SK-N-SH (cell line): ENCODE measurements around the gene PCED1A. TPM values are rescaled to one million over a fixed set of nuclear protein-coding genes. Genes with fewer than 3 reads are reported as not detected.
A peak's percentile ranks its signal among the peaks of the same experiment; 100 is the strongest.
"Not testable (repeated sequence)": the region's sequence is repeated elsewhere in the genome, so short reads cannot be mapped to it uniquely, and the experiment has no call there.

Source experiments
- CTCF ChIA-PET: fragments of 300-600, 350-600 bp; formaldehyde crosslinking; extraction: SDS; loops from one replicate; lab custom pipeline; 2021; lab: Yijun Ruan, JAX
- POLR2A ChIA-PET: fragments of 350-600 bp; sonication (Branson Sonifier 250); formaldehyde crosslinking; extraction: SDS; loops from one replicate; lab custom pipeline; 2020; ENCODE audit warnings: antibody characterized with exemption, inconsistent platforms; lab: Yijun Ruan, JAX
- DNase-seq: peaks from one replicate; pipeline ENCODE4 v3.0.0; 2012
- H2AFZ ChIP-seq: fragments of 200-600 bp; sonication (generic); 2 replicates; pipeline ENCODE4 v1.8.1; 2016; ENCODE audit warnings: antibody characterized with exemption, mild to moderate bottlenecking, low read depth
- H3F3A ChIP-seq: fragments of 200-600 bp; sonication (generic); replicated peaks from 2 replicates; pipeline ENCODE3; 2016; ENCODE audit warnings: antibody characterized with exemption, mild to moderate bottlenecking; ENCODE audit not compliant: insufficient read depth
- H3K27ac ChIP-seq, 2 experiments: fragments of 200-500 bp in 1 of 2; fragments of 200-600 bp in 1 of 2; sonication (Bioruptor generic) in 1 of 2; sonication (generic), shearing (Covaris generic) in 1 of 2; 2 replicates each; pipeline versions ENCODE4 v1.5.1 to v1.6.1; 2014 to 2016; ENCODE audit warnings: low read depth in 2 of 2, inconsistent platforms in 1 of 2, low read length in 1 of 2, mild to moderate bottlenecking in 1 of 2, mixed read lengths in 1 of 2
- H3K27me3 ChIP-seq: fragments of 200-600 bp; sonication (generic), shearing (Covaris generic); 2 replicates; pipeline ENCODE4 v1.6.1; 2016; ENCODE audit warnings: mixed run types; ENCODE audit not compliant: insufficient read depth
- H3K36me3 ChIP-seq, 2 experiments: fragments of 200-500 bp in 1 of 2; fragments of 200-600 bp in 1 of 2; sonication (Bioruptor generic) in 1 of 2; sonication (generic) in 1 of 2; replicated peaks in 1 of 2; 2 replicates each; pipeline versions ENCODE3 to v1.5.1; 2014 to 2016; ENCODE audit warnings: low read length in 1 of 2, mild to moderate bottlenecking in 1 of 2; ENCODE audit not compliant: insufficient read depth in 2 of 2, control insufficient read depth in 1 of 2
- H3K4me1 ChIP-seq, 2 experiments: fragments of 200-500 bp in 1 of 2; fragments of 200-600 bp in 1 of 2; sonication (Bioruptor generic) in 1 of 2; sonication (generic), shearing (Covaris generic) in 1 of 2; 2 replicates each; pipeline versions ENCODE4 v1.5.1 to v1.6.1; 2014 to 2016; ENCODE audit warnings: low read depth in 1 of 2, low read length in 1 of 2, mixed run types in 1 of 2; ENCODE audit not compliant: insufficient read depth in 2 of 2, control insufficient read depth in 1 of 2
- H3K4me2 ChIP-seq: fragments of 200-600 bp; sonication (generic), shearing (Covaris generic); 2 replicates; pipeline ENCODE4 v1.6.1; 2017; ENCODE audit warnings: mixed run types
- H3K4me3 ChIP-seq, 2 experiments: fragments of 200-500 bp in 1 of 2; fragments of 200-600 bp in 1 of 2; sonication (Bioruptor generic) in 1 of 2; sonication (generic), shearing (Covaris generic) in 1 of 2; 2 replicates each; pipeline versions ENCODE4 v1.5.1 to v1.8.1; 2014 to 2016; ENCODE audit warnings: low read depth in 2 of 2, inconsistent platforms in 1 of 2, low read length in 1 of 2, mild to moderate bottlenecking in 1 of 2, mixed read lengths in 1 of 2, moderate library complexity in 1 of 2
- H3K79me2 ChIP-seq: fragments of 200-600 bp; sonication (generic); 2 replicates; pipeline ENCODE4 v1.8.1; 2017; ENCODE audit warnings: mild to moderate bottlenecking; ENCODE audit not compliant: insufficient read depth
- H3K9ac ChIP-seq: fragments of 200-600 bp; sonication (generic); 2 replicates; pipeline ENCODE4 v1.6.1; 2017; ENCODE audit warnings: mixed run types
- H3K9me2 ChIP-seq: fragments of 200-600 bp; sonication (generic); 2 replicates; pipeline ENCODE4 v1.6.1; 2017; ENCODE audit warnings: mixed run types
- H3K9me3 ChIP-seq: fragments of 200-600 bp; sonication (generic); 2 replicates; pipeline ENCODE4 v1.6.1; 2017; ENCODE audit warnings: mixed run types, mild to moderate bottlenecking, moderate library complexity
- H4K20me1 ChIP-seq: fragments of 200-600 bp; sonication (generic); 2 replicates; pipeline ENCODE4 v1.6.1; 2017; ENCODE audit warnings: mild to moderate bottlenecking, mixed run types; ENCODE audit not compliant: insufficient read depth
- ELF1 ChIP-seq: IDR thresholded peaks from 2 replicates; pipeline ENCODE4 v1.4.0; 2012
- EZH2phosphoT487 ChIP-seq: fragments of 200-600 bp; sonication (generic); IDR thresholded peaks from 2 replicates; pipeline ENCODE4 v1.6.1; 2017; ENCODE audit warnings: low read depth, mixed run types, mild to moderate bottlenecking, antibody characterized with exemption, moderate library complexity, borderline replicate concordance
- FOSL2 ChIP-seq: IDR thresholded peaks from 2 replicates; pipeline ENCODE4 v1.4.0; 2012; ENCODE audit warnings: low read depth, mild to moderate bottlenecking, moderate library complexity, borderline replicate concordance
- GABPA ChIP-seq: IDR thresholded peaks from 2 replicates; pipeline ENCODE4 v1.4.0; 2012; ENCODE audit warnings: low read depth, mild to moderate bottlenecking
- GATA2 ChIP-seq: sonication (generic); formaldehyde crosslinking; IDR thresholded peaks from 2 replicates; pipeline ENCODE4 v1.5.0; 2020; ENCODE audit warnings: mild to moderate bottlenecking, missing genetic modification reagents
- IRF3 ChIP-seq: fragments of 150-350 bp; IDR thresholded peaks from 2 replicates; pipeline ENCODE4 v1.6.1; 2016; ENCODE audit warnings: mild to moderate bottlenecking, low read depth, low read length
- JUND ChIP-seq: IDR thresholded peaks from 2 replicates; pipeline ENCODE4 v1.4.0; 2012
- MAX ChIP-seq: IDR thresholded peaks from 2 replicates; pipeline ENCODE4 v1.4.0; 2012; ENCODE audit warnings: low read depth
- RXRA ChIP-seq: IDR thresholded peaks from 2 replicates; pipeline ENCODE4 v1.4.0; 2012; ENCODE audit warnings: low read depth, mild to moderate bottlenecking, borderline replicate concordance
- SIN3A ChIP-seq: IDR thresholded peaks from 2 replicates; pipeline ENCODE4 v1.6.1; 2012; ENCODE audit warnings: low read depth, mild to moderate bottlenecking, low read length, moderate library complexity, borderline replicate concordance
- SMC3 ChIP-seq: IDR thresholded peaks from 2 replicates; pipeline ENCODE4 v1.6.1; 2012; ENCODE audit warnings: low read depth, low read length, improper control_type of control experiment
- TAF1 ChIP-seq: IDR thresholded peaks from 2 replicates; pipeline ENCODE4 v1.6.1; 2012; ENCODE audit warnings: low read depth, mild to moderate bottlenecking, low read length, moderate library complexity, borderline replicate concordance
- TCF12 ChIP-seq: IDR thresholded peaks from 2 replicates; pipeline ENCODE4 v1.4.0; 2012
- WGBS: methylation state at CpG from one replicate; pipeline ENCODE4 v1.1.6; 2017; ENCODE audit warnings: low lambda C conversion rate; 5-methylcytosine and 5-hydroxymethylcytosine counted together
- polyA plus RNA-seq, 3 experiments: library from polyadenylated mRNA; depleted of rRNA; stranded (reverse); fragments of >200 nt; gene quantifications; 2 replicates each; pipeline ENCODE4 v1.2.3, GENCODE V29; 2012
- TF ChIP-seq, protein P1 (sequence below): IDR thresholded peaks from 2 replicates; pipeline ENCODE4; 2012

PCED1A gene
- polyA plus RNA-seq, 1 of the 3 experiments (the other 2 are of a cell fraction), result 65.2 TPM

DNA sequence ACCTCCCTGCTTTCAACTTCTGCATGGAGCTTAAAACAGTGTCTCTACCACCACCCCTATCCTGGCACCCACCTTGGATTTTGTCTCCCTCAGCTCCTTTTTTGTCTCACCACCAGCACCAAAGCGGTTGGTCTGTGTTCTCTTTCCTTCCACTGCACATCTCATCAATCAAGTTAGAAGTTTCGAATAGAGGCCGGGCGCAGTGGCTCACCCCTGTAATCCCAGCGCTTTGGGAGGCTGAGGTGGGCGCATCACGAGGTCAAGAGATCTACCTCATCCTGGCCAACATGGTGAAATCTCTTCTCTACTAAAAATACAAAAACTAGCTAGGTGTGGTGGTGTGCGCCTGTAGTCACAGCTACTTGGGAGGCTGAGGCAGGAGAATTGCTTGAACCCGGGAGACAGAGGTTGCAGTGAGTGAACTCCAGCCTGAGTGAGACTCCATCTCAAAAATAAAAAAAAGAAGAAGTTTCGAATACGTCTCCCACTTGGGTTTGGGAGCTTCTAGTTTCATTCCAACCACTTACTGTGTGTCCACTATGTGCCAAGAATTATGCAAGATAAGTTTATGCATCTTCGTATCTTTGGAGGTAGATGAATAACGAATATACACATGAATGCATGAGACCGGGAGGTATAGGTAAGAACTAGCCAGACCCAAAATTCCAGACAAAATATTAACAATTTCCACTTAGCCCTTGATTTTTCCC, 5.9 kb downstream of the PCED1A start:
- POLR2A ChIA-PET, result interaction anchor here (0.9 kb wide), 1 partner anchor 13 kb away, joined by 6 read pairs; no protein-coding TSS in a partner anchor
- 96% methylated on average over 14 of the region's 14 CpGs for WGBS

DNA sequence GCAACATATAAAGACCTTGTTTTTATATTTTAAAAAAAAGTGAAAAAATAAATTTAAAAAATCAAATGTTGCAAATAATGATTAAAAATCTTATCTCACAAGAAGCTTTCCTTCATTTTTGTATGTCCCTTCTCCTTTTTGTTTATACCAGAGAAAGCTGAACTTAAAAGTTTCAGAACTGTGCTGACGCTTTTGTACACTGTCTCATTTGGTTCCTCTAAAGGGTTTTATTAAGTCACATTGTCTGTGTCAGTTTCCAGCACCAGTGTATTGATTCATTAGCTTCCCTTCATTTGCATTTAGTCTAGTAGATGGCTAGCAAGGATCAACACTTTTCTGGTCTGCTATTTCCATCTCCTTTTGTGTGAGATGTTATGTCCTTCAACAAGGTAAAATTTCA, 6.7 kb downstream of the PCED1A start:
- Histone ChIP-seq H3K9me2 (no peaks in the 10 kb centered on the region), H3K4me3 (no peak overlapping the region), H3K27me3 (no peaks in the 10 kb centered on the region), H2AFZ (no peak overlapping the region), H3K4me1 (peaks cover 4 to 6% of the 10 kb centered on the region in 2 experiments; a peak in 2 of 4 replicates), H3K36me3 (peaks cover 0 to 20% of the 10 kb centered on the region in 2 experiments), H3K9ac (no peak overlapping the region), H3F3A (peaks cover 15% of the 10 kb centered on the region), H3K9me3 (no peaks in the 10 kb centered on the region), H4K20me1 (no peaks in the 10 kb centered on the region), H3K79me2 (no peaks in the 10 kb centered on the region), H3K27ac (no peak overlapping the region), H3K4me2 (no peak overlapping the region)
- CTCF ChIA-PET, result no interaction called here
- DNase-seq, result no peak
- 100% methylated on average over 1 of the region's 1 CpG for WGBS
- POLR2A ChIA-PET, result no interaction called here
- no peak for TF ChIP-seq IRF3
- TF ChIP-seq JUND, result no peak
- TF ChIP-seq GATA2 (CRISPR knock-in tag), result no peak
- no peak for TF ChIP-seq TAF1
- TF ChIP-seq SIN3A, result no peak
- TF ChIP-seq SMC3, result no peak
- no peak for TF ChIP-seq FOSL2
- no peak for TF ChIP-seq ELF1
- TF ChIP-seq RXRA, result no peak
- TF ChIP-seq TCF12, result no peak
- TF ChIP-seq MAX, result no peak
- TF ChIP-seq, protein P1, sequence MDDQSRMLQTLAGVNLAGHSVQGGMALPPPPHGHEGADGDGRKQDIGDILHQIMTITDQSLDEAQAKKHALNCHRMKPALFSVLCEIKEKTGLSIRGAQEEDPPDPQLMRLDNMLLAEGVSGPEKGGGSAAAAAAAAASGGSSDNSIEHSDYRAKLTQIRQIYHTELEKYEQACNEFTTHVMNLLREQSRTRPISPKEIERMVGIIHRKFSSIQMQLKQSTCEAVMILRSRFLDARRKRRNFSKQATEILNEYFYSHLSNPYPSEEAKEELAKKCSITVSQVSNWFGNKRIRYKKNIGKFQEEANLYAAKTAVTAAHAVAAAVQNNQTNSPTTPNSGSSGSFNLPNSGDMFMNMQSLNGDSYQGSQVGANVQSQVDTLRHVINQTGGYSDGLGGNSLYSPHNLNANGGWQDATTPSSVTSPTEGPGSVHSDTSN, result no peak

More for the DNA sequence above, 5.9 kb downstream of the PCED1A start:
- CTCF ChIA-PET, result interaction anchor here (1.1 kb wide), 1 partner anchor 9 kb away, joined by 3 read pairs; no protein-coding TSS in a partner anchor
- peaks cover 15% of the 10 kb centered on the region for H3F3A ChIP-seq
- H3K27ac ChIP-seq, result no peak overlapping the region
- H3K9me3 ChIP-seq, result no peaks in the 10 kb centered on the region
- H3K9me2 ChIP-seq, result no peaks in the 10 kb centered on the region
- H3K36me3 ChIP-seq, result peaks cover 0 to 20% of the 10 kb centered on the region in 2 experiments
- H3K9ac ChIP-seq, result no peak overlapping the region
- TF ChIP-seq EZH2phosphoT487 (no peak), GABPA (no peak), TCF12 (no peak), FOSL2 (no peak)
- H4K20me1 ChIP-seq, result no peaks in the 10 kb centered on the region
- peaks cover 6 to 10% of the 10 kb centered on the region in 2 experiments; a peak in 2 of 4 replicates for H3K4me1 ChIP-seq
- peaks cover 4% of the 10 kb centered on the region; the same call in 1 of the 2 replicates for H3K79me2 ChIP-seq
- no peak overlapping the region for H3K4me3 ChIP-seq
- no peaks in the 10 kb centered on the region for H3K27me3 ChIP-seq
- H2AFZ ChIP-seq, result no peak overlapping the region
- DNase-seq, result no peak
- no peak overlapping the region for H3K4me2 ChIP-seq

DNA sequence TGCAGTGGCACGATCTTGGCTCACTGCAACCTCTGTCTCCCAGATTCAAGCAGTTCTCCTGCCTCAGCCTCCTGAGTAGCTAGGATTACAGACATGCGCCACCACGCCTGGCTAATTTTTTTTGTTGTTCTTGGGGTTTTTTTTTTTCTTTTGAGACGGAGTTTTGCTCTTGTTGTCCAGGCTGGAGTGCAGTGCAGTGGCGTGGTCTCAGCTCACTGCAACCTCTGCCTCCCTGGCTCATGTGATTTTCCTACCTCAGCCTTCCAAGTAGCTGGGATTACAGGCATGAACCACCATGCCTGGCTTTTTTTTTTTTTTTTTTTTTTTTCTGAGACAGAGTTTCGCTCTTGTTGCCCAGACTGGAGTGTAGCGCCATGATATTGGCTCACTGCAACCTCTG, 9.2 kb downstream of the PCED1A start:
- H3K9me3 ChIP-seq, H4K20me1 ChIP-seq, CTCF ChIA-PET, H3K27me3 ChIP-seq, H3K9ac ChIP-seq, H3K4me2 ChIP-seq, H3K79me2 ChIP-seq, H3K9me2 ChIP-seq, H3K4me1 ChIP-seq, H3K36me3 ChIP-seq, DNase-seq, H3K4me3 ChIP-seq, H2AFZ ChIP-seq: not testable (repeated sequence)
- Histone ChIP-seq H3K27ac (peak overlapping the region in 1 of 2 experiments; percentile 87; a peak in 2 of 4 replicates), H3F3A (peaks cover 15% of the 10 kb centered on the region)
- WGBS, result 80% methylated on average over 7 of the region's 7 CpGs
- POLR2A ChIA-PET, result interaction anchor here (1.5 kb wide), 1 partner anchor 10 kb away, joined by 3 read pairs; the partner anchor contains the start of genes PCED1A and VPS16
